Right cardiac atrium (tissue), 5 donors: ENCODE measurements around the gene SH2D1B. TPM values are rescaled to one million over a fixed set of nuclear protein-coding genes. Genes with fewer than 3 reads are reported as not detected.
"Not testable (repeated sequence)": the region's sequence is repeated elsewhere in the genome, so short reads cannot be mapped to it uniquely, and the experiment has no call there.

Experiments
- ATAC-seq, 2 donors: fragments of 200-7000 bp; cut with Tn5 transposase; one replicate each; pipeline versions ENCODE4 v1.8.0 to v1.9.1; 2020; ENCODE audit warnings: moderate library complexity in 2 of 2, mild to moderate bottlenecking in 1 of 2
- DNase-seq, 3 donors: peaks; one replicate each; pipeline ENCODE4 v3.0.0-alpha.2; 2020
- H3K27ac ChIP-seq: one replicate; pipeline ENCODE4 v1.5.1; 2013; ENCODE audit warnings: mild to moderate bottlenecking, low read length, control low read depth, moderate library complexity
- H3K27me3 ChIP-seq: one replicate; pipeline ENCODE4 v1.6.1; 2013; ENCODE audit not compliant: control insufficient read depth, insufficient read depth
- H3K4me1 ChIP-seq: one replicate; pipeline ENCODE4 v1.6.1; 2013; ENCODE audit warnings: low read length; ENCODE audit not compliant: control insufficient read depth, insufficient read depth
- H3K4me3 ChIP-seq: one replicate; pipeline ENCODE4 v1.5.1; 2013; ENCODE audit warnings: low read length, control low read depth
- H3K9me3 ChIP-seq: one replicate; pipeline ENCODE4 v1.6.1; 2013; ENCODE audit warnings: low read length; ENCODE audit not compliant: control insufficient read depth
- WGBS: extraction: QIAGEN DNeasy Blood & Tissue Kit; methylation state at CpG from one replicate; pipeline ENCODE4 v1.1.7; 2013; 5-methylcytosine and 5-hydroxymethylcytosine counted together
- intact Hi-C, 4 donors: fragments of 100-400 bp; cut with DNase I; formaldehyde crosslinking; loops; one replicate each; pipeline versions ENCODE4 v1.11.0 to v1.14.0; 2022 to 2023
- long read RNA-seq, 4 donors: library from polyadenylated mRNA; unstranded; transcript quantifications; one replicate each; pipeline ENCODE4 v2.0.0, GENCODE V29; 2020 to 2021
- polyA plus RNA-seq: library from polyadenylated mRNA; stranded (reverse); fragments of 200-250 nt; gene quantifications from one replicate; pipeline ENCODE4 v1.2.3, GENCODE V29; 2013
- total RNA-seq, 4 donors: library from RNA; stranded (reverse); fragmentation: NEBNext Ultra II Directional; extraction: Animal tissue kit (Norgen Biotek cat#: 25700); gene quantifications; one replicate each; pipeline ENCODE4 v1.2.1, GENCODE V29; 2021
- donor health status: healthy with polysubstance abuse.
- donor health status: DM: no; HTN: yes; CAD: no.
- donor health status: DM: no; HTN: no; CAD: no.
- donor health status: DM: no; HTN: yes; CAD: no; lungs with severe emphysema.
- donor health status: DM: yes; HTN: yes; CAD: no.

The SH2D1B gene, protein sequence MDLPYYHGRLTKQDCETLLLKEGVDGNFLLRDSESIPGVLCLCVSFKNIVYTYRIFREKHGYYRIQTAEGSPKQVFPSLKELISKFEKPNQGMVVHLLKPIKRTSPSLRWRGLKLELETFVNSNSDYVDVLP
- total RNA-seq (under 1 TPM in 2 of 4 donors, not detected in 2; 0.11 to 0.35 TPM), polyA plus RNA-seq (0.05 TPM)
- long read RNA-seq, donor 1: 0 reads
- long read RNA-seq, donor 2, partial matches to known transcripts: 0 of 1 reads
- long read RNA-seq, donor 2, other reads (novel, unspliced or antisense): 0 of 1 reads
- long read RNA-seq, donor 3: 0 reads
- long read RNA-seq, donor 4: 0 reads

DNA sequence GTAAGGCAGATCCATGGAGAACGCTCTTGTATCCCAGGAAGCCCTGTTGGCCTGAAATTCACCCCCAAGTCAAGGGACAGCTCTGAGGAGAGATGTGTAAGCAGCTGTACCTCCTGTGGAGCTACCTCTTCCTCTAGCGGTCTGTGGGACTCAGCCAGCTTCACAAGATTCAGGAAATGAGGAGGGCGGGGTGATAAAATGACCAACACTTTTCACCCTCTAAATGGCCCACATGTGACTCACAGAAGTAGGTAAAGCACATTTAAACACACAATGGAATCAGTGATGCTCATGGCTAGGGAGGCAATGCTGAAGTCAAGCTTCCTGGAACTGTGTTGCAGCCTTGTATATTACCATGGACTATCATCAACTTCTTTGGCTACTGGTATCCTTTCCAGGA is at the start of gene SH2D1B:
Gene SH2D1B, minus strand, starts transcription at position 135 of the 400 bp plus-strand sequence. Its CDS starts 120 bp downstream, at position 15.
- no peak for ATAC-seq
- Histone ChIP-seq H3K4me1 (no peaks in the 10 kb centered on the region), H3K27me3 (no peaks in the 10 kb centered on the region), H3K4me3 (no peak within 1 kb of the TSS), H3K27ac (no peak within 1 kb of the TSS), H3K9me3 (no peaks in the 10 kb centered on the region)
- 55% methylated on average over 3 of the region's 3 CpGs for WGBS
- intact Hi-C loops: no loop called here
- no peak for DNase-seq

DNA sequence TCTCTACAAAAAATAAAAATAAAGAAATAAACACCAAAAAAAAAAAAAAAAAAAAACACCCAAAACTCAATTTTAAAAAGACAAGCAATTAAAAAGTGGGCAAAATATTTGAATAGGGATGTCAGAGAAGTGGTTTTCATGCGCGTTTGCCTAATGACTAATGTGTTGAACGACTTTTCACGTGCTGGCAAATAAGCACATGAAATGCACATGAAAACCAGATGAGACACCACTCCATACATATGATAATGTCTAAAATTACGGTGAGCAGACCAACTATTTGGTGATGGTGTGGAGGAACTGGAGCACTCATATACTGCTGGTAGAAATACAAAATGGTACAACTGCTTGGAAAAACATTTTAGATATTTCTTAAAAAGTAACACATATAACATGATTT is 46.3 kb upstream of the SH2D1B start:
- 90% methylated on average over 5 of the region's 5 CpGs for WGBS

DNA sequence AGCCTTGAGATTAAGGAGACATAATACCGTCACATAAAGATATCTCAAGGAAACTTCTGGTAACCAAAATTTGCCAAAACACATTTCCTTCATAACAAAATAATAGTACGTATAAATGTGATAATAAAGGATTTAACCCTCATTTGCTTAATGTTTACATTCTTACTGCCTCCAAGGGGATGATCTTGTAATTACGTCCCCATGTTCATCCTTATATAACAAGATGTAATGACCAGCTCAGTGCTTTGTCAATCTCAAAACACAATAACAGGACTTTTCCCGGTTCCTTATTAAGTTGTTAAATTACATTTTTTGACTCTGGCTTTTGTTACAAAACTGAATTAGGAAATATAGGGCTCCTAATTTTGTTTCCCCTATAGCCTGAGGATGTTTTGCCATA is 44.4 kb upstream of the SH2D1B start:
- no peaks in the 10 kb centered on the region for H3K4me1 ChIP-seq
- no peak overlapping the region for H3K27ac ChIP-seq
- no peaks in the 10 kb centered on the region for H3K9me3 ChIP-seq
- H3K27me3 ChIP-seq: no peaks in the 10 kb centered on the region
- intact Hi-C loops: no loop called here
- no peak for DNase-seq
- H3K4me3 ChIP-seq: no peak overlapping the region
- 79% methylated on average over 4 of the region's 4 CpGs for WGBS
- ATAC-seq: no peak

More for the DNA sequence above, 46.3 kb upstream of the SH2D1B start:
- Histone ChIP-seq H3K4me1 (no peaks in the 10 kb centered on the region), H3K9me3 (no peaks in the 10 kb centered on the region), H3K4me3 (no peak overlapping the region), H3K27me3 (no peaks in the 10 kb centered on the region), H3K27ac (no peak overlapping the region)
- intact Hi-C loops: no loop called here
- DNase-seq (no peak), ATAC-seq (no peak)

DNA sequence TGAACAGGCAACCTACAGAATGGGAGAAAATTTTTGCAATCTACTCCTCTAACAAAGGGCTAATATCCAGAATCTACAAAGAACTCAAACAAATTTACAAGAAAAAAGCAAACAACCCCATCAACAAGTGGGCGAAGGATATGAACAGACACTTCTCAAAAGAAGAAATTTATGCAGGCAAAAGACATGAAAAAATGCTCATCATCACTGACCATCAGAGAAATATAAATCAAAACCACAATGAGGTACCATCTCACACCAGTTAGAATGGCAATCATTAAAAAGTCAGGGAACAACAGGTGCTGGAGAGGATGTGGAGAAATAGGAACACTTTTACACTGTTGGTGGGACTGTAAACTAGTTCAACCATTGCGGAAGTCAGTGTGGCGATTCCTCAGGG is 42.4 kb upstream of the SH2D1B start:
- H3K4me1 ChIP-seq, H3K27me3 ChIP-seq, H3K27ac ChIP-seq, ATAC-seq, H3K9me3 ChIP-seq, intact Hi-C loops, H3K4me3 ChIP-seq, DNase-seq: not testable (repeated sequence)
- WGBS: 100% methylated on average over 1 of the region's 3 CpGs

DNA sequence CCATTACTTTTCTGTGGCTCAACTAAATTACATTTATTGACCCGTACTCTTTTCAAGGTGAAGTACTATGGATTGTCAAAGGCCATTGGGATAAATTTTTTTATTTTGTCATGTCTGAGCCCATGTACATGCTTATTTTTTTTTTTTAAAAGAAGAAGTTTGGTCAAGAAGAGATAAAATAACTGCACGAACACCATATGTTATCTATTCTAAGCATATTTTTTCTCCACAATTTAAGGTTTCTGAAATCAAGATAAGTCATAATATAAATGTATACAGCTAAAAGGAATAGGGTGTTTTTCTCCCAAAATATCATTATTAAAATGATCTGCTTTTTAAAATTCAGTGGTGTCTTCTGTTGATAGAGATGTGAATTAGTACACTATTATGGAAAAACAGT is 35.0 kb upstream of the SH2D1B start:
- ATAC-seq (no peak), DNase-seq (no peak)
- no peak overlapping the region for H3K4me3 ChIP-seq
- no peaks in the 10 kb centered on the region for H3K4me1 ChIP-seq
- H3K9me3 ChIP-seq: no peaks in the 10 kb centered on the region
- no peak overlapping the region for H3K27ac ChIP-seq
- intact Hi-C loops: no loop called here
- H3K27me3 ChIP-seq: no peaks in the 10 kb centered on the region
- 80% methylated on average over 2 of the region's 2 CpGs for WGBS

DNA sequence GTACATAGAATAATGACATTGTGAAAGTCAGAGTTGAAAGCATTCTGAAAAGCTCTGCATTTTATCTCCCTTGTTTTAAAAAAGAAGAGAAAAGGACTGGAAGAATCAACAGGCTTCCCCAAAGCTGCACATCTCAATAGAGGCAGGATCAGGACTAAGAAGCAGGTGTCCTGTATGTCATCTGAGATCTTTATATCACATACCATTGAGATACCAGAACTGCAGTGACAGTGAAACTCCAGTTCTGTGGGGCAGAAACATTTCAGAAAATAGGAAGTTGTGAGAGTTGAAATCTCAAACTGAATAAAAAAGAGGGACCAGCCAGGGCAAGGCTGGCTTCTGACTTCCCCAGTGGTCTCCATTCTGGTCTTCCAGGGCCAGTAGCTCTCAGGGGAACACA is 33.0 kb upstream of the SH2D1B start:
- Histone ChIP-seq H3K4me3 (no peak overlapping the region), H3K9me3 (no peaks in the 10 kb centered on the region), H3K27ac (no peak overlapping the region), H3K4me1 (no peaks in the 10 kb centered on the region), H3K27me3 (no peaks in the 10 kb centered on the region)
- intact Hi-C loops: no loop called here
- no peak for DNase-seq
- ATAC-seq: no peak

DNA sequence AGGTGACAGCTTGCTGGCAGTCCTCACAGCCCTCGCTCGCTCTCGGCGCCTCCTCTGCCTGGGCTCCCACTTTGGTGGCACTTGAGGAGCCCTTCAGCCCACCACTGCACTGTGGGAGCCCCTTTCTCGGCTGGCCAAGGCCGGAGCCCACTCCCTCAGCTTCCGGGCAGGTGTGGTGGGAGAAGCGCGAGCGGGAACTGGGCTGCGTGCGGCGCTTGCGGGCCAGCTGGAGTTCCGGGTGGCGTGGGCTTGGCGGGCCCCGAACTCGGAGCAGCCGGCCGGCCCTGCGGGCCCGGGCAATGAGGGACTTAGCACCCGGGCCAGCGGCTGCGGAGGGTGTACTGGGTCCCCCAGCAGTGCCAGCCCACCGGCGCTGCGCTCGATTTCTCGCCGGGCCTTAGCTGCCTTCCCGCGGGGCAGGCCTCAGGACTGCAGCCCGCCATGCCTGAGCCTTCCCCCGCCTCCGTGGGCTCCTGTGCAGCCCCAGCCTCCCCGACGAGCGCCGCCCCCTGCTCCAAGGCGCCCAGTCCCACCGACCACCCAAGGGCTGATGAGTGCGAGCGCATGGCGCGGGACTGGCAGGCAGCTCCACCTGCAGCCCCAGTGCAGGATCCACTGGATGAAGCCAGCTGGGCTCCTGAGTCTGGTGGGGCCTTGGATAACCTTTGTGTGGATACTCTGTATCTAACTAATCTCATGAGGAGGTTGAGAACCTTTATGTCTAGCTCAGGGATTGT is 21.2 kb upstream of the SH2D1B start:
- not testable (repeated sequence) for ATAC-seq, H3K27ac ChIP-seq, H3K27me3 ChIP-seq, H3K4me3 ChIP-seq, H3K4me1 ChIP-seq, H3K9me3 ChIP-seq
- WGBS: 86% methylated on average over 38 of the region's 47 CpGs
- intact Hi-C loops: loop anchor here in 1 of 4 donors (10.0 kb wide), 1 partner anchor 62 kb away; the partner anchor contains the start of gene UHMK1
- peak in 1 of 3 donors; percentile 44 for DNase-seq

DNA sequence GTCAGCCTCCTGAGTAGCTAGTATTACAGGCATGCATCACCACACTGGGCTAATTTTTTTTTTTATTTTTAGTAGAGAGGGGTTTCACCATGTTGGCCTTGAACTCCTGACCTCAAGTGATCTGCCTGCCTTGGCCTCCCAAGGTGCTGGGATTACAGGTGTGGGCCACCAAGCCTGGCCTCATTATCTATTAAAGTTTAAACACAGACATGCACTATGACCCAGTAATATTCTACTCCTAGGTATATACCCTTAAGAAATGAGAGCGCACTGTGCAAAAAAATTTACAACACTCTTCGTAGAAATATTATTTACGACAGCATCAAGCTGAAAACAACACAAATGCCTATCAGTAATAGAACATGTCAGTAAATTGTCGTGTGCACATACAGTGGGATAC is 18.6 kb upstream of the SH2D1B start:
- Histone ChIP-seq H3K9me3 (no peaks in the 10 kb centered on the region), H3K4me3 (no peak overlapping the region), H3K27me3 (no peaks in the 10 kb centered on the region), H3K4me1 (no peaks in the 10 kb centered on the region), H3K27ac (no peak overlapping the region)
- no peak for DNase-seq
- intact Hi-C loops: loop anchor here in 1 of 4 donors (10.0 kb wide), 1 partner anchor 64 kb away; the partner anchor contains the start of gene UHMK1
- no peak for ATAC-seq
- WGBS: 95% methylated on average over 4 of the region's 4 CpGs

DNA sequence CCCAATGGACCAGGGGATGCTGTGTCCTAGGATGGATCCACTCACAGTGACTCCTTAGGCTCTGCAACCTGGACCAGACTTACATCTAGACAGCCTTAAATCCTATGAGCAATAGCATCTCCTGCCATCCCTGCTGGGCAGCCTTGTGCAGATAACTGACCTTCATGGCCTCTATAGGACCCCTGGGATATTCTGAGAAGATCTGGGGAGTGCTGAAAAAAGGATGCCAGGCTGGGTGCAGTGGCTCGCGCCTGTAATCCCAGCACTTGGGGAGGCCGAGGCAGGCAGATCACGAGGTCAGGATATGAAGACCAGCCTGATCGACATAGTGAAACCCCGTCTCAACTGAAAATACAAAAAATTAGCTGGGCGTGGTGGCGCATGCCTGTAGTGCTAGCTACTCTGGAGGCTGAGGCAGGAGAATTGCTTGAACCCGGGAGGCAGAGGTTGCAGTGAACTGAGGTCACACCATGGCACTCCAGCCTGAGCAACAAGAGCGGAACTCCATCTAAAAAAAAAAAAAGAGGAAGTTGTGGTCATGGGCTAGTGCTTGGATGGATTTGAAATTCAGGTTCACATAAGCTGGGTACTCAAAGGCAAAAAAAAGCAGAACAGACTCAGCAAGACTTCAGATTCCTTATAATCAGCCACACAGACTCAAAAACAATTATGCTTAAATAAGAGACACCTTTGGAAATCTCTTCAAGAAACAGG is 10.9 kb upstream of the SH2D1B start:
- H3K4me1 ChIP-seq: no peaks in the 10 kb centered on the region
- ATAC-seq (no peak), DNase-seq (peak in 1 of 3 donors; percentile 44)
- H3K27ac ChIP-seq: no peak overlapping the region
- no peak overlapping the region for H3K4me3 ChIP-seq
- 85% methylated on average over 10 of the region's 10 CpGs for WGBS
- no peaks in the 10 kb centered on the region for H3K27me3 ChIP-seq
- no peaks in the 10 kb centered on the region for H3K9me3 ChIP-seq
- intact Hi-C loops: no loop called here

DNA sequence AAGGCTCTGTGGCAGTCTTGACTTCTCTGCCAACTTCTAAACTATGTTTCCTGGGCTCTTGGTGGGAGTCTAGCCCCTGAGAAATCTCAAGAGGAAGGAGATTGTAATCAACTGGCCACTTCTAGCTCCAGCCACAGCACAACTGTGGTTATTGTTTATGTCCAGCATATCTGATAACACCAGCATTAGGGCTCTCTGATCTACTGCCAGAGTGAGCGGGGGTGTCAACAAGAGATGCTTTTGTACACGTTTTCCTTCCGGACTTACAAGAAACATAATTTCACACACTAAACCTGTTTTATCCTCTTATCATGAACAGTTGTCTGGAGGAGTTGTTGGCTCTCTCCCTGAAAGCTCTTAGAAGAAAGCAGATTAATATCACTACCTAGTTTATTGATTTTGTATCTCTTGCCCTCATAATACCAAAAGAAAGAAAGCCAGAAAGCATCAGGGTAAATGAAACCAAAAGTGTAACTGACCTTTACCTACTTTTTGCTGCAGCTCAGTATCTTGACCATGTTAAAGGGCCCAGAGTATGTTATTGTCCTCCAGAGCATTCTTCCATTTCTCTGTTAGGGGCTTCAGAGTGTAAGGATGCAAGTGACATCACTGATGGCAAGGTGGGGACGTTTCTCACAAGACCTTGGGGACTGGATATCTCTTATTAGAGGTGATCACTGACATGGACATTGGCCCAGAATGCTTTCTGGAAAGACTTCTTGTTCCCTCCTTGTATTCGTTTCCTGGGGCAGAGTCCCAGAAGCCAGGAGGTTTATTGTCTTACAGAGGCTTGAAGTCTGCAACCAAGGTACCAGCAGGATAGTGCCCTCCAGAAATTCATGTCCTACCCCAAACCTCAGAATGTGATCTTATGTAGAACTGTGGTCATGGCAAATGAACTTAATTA is 9.6 kb upstream of the SH2D1B start:
- Histone ChIP-seq H3K4me1 (no peaks in the 10 kb centered on the region), H3K27ac (no peak overlapping the region), H3K9me3 (no peaks in the 10 kb centered on the region), H3K27me3 (no peaks in the 10 kb centered on the region), H3K4me3 (no peak overlapping the region)
- DNase-seq (no peak), ATAC-seq (no peak)
- intact Hi-C loops: no loop called here
- WGBS: 35% methylated on average over 5 of the region's 5 CpGs
